AG04450 (cell line): ENCODE data around the gene DHFR2. TPM values are rescaled to one million over a fixed set of nuclear protein-coding genes. Genes with fewer than 3 reads are reported as not detected.

Experiments used
- CTCF ChIA-PET: fragments of 300-600, 350-600 bp; formaldehyde crosslinking; extraction: SDS; loops from one replicate; lab custom pipeline; 2022; ENCODE audit warnings: antibody characterized with exemption, inconsistent platforms; lab: Charles Lee
- POLR2A ChIA-PET: fragments of 350-600 bp; formaldehyde crosslinking; extraction: SDS; loops from one replicate; lab custom pipeline; 2021; ENCODE audit warnings: antibody characterized with exemption, inconsistent platforms; lab: Yijun Ruan, JAX
- DNase-seq: peaks from one replicate; pipeline ENCODE4 v3.0.0-alpha.2; 2011; ENCODE audit warnings: low read depth, low spot score
- H3K27ac ChIP-seq: one replicate; pipeline ENCODE4 v1.5.1; 2012; ENCODE audit warnings: low read depth, low read length, control low read depth
- H3K27me3 ChIP-seq: one replicate; pipeline ENCODE4 v1.6.0; 2012; ENCODE audit warnings: low read length; ENCODE audit not compliant: control insufficient read depth, insufficient read depth
- H3K4me3 ChIP-seq: 2 replicates; pipeline ENCODE4 v1.5.1; 2011; ENCODE audit warnings: mild to moderate bottlenecking, low read depth, low read length, control low read depth
- H3K9me3 ChIP-seq: 2 replicates; pipeline ENCODE4 v1.5.1; 2012; ENCODE audit warnings: low read length; ENCODE audit not compliant: control insufficient read depth, insufficient read depth
- CTCF ChIP-seq: IDR thresholded peaks from 2 replicates; pipeline ENCODE4 v1.5.1; 2011; ENCODE audit warnings: low read depth, low read length, control low read depth, inconsistent platforms
- polyA plus RNA-seq: library from polyadenylated mRNA; depleted of rRNA; stranded (reverse); fragments of >200 nt; gene quantifications from 2 replicates; pipeline ENCODE4 v1.2.3, GENCODE V29; 2011

Gene DHFR2
- polyA plus RNA-seq, 1 experiment, result 4.0 TPM

- Histone ChIP-seq H3K27me3 (no peaks in the 10 kb centered on the region), H3K9me3 (no peaks in the 10 kb centered on the region), H3K4me3 (no peak overlapping the region), H3K27ac (no peak overlapping the region)
- no peak for DNase-seq
- POLR2A ChIA-PET, result no interaction called here
- no peak for TF ChIP-seq CTCF
- CTCF ChIA-PET, result interaction anchor here (1.1 to 1.9 kb wide), 2 partner anchors 13 to 46 kb away, joined by 4 to 10 read pairs; no protein-coding TSS in a partner anchor
Measured at GRCh38 chr3:94024385-94024784, 38.3 kb downstream of the DHFR2 start.

GRCh38 chr3:94020293-94020692, 42.4 kb downstream of the DHFR2 start:
- no peak for DNase-seq
- ChIA-PET CTCF (interaction anchor here (1.3 to 3.0 kb wide), 3 partner anchors 9 to 49 kb away, joined by 4 to 10 read pairs (median 9); no protein-coding TSS in a partner anchor), POLR2A (no interaction called here)
- Histone ChIP-seq H3K27me3 (no peaks in the 10 kb centered on the region), H3K4me3 (no peak overlapping the region), H3K9me3 (no peaks in the 10 kb centered on the region), H3K27ac (no peak overlapping the region)
- TF ChIP-seq CTCF, result no peak

GRCh38 chr3:94019659-94020058, 43.1 kb downstream of the DHFR2 start:
- ChIA-PET CTCF (interaction anchor here (1.3 to 3.0 kb wide), 3 partner anchors 8 to 50 kb away, joined by 4 to 10 read pairs (median 9); no protein-coding TSS in a partner anchor), POLR2A (no interaction called here)
- H3K9me3 ChIP-seq, result no peaks in the 10 kb centered on the region
- H3K4me3 ChIP-seq, result no peak overlapping the region
- no peaks in the 10 kb centered on the region for H3K27me3 ChIP-seq
- no peak for DNase-seq
- no peak overlapping the region for H3K27ac ChIP-seq
- no peak for TF ChIP-seq CTCF

GRCh38 chr3:94015025-94015424, 47.7 kb downstream of the DHFR2 start:
- CTCF ChIA-PET, result interaction anchor here (2.4 kb wide), 1 partner anchor 10 kb away, joined by 10 read pairs; no protein-coding TSS in a partner anchor
- DNase-seq, result no peak
- no peaks in the 10 kb centered on the region for H3K9me3 ChIP-seq
- H3K27ac ChIP-seq, result no peak overlapping the region
- no peak for TF ChIP-seq CTCF
- no peak overlapping the region for H3K4me3 ChIP-seq
- no peaks in the 10 kb centered on the region for H3K27me3 ChIP-seq
- POLR2A ChIA-PET, result no interaction called here

GRCh38 chr3:94012185-94012584, 50.5 kb downstream of the DHFR2 start:
- CTCF ChIA-PET, result interaction anchor here (1.3 kb wide), 1 partner anchor 8 kb away, joined by 4 read pairs; no protein-coding TSS in a partner anchor

More at GRCh38 chr3:94012185-94012584, 50.5 kb downstream of the DHFR2 start:
- DNase-seq, result no peak
- no peaks in the 10 kb centered on the region for H3K27me3 ChIP-seq
- no peak for TF ChIP-seq CTCF
- no peak overlapping the region for H3K4me3 ChIP-seq
- POLR2A ChIA-PET, result no interaction called here
- H3K27ac ChIP-seq, result no peak overlapping the region
- H3K9me3 ChIP-seq, result no peaks in the 10 kb centered on the region
